Colonic mucosa (tissue), 4 donors: ENCODE data around the gene RNF214. TPM values are rescaled to one million over a fixed set of nuclear protein-coding genes. Genes with fewer than 3 reads are reported as not detected.

Experiments
- DNase-seq: peaks from one replicate; pipeline ENCODE4 v3.0.0-alpha.2; 2020
- H3K27ac ChIP-seq: fragments of 200-600 bp; one replicate; pipeline ENCODE4 v1.8.0; 2021
- H3K27me3 ChIP-seq: fragments of 200-600 bp; one replicate; pipeline ENCODE4 v1.8.0; 2021
- H3K36me3 ChIP-seq: fragments of 200-600 bp; one replicate; pipeline ENCODE4 v1.8.0; 2021
- H3K4me1 ChIP-seq: fragments of 200-600 bp; one replicate; pipeline ENCODE4 v1.8.0; 2021; ENCODE audit warnings: mild to moderate bottlenecking
- H3K4me3 ChIP-seq: fragments of 200-600 bp; one replicate; pipeline ENCODE4 v1.8.0; 2021
- H3K9ac ChIP-seq, 2 donors: one replicate each; pipeline ENCODE4 v1.7.0; 2013; ENCODE audit warnings: control low read depth in 2 of 2, low read depth in 2 of 2, low read length in 2 of 2
- H3K9me3 ChIP-seq: fragments of 200-600 bp; one replicate; pipeline ENCODE4 v1.8.0; 2021
- CTCF ChIP-seq: fragments of 200-600 bp; IDR thresholded peaks from one replicate; pipeline ENCODE4 v1.8.0; 2022; ENCODE audit warnings: antibody characterized with exemption, mild to moderate bottlenecking
- intact Hi-C: fragments of 100-400 bp; cut with DNase I; formaldehyde crosslinking; loops from one replicate; pipeline ENCODE4 v1.14.1; 2022
- total RNA-seq, 2 donors: library from RNA; stranded (reverse); fragmentation: NEBNext Ultra II Directional in 1 of 2; extraction: Animal tissue kit (Norgen Biotek cat#: 25700) in 1 of 2; gene quantifications; one replicate each; pipeline ENCODE4 v1.2.1, GENCODE V29; 2021
- donor health status: healthy.
- donor health status: DM: no; HTN: no; CAD: no.
- donor health status: DM: no; HTN: no; CAD: no.

Gene RNF214
- total RNA-seq, 2 donors from 2014 or later: 20.0 to 20.3 TPM

GRCh38 chr11:117273550-117274289 lies 41.2 kb downstream of the RNF214 start:
- no peak overlapping the region for H3K27ac ChIP-seq
- intact Hi-C loops: no loop called here
- H3K4me3 ChIP-seq: no peak overlapping the region
- H3K36me3 ChIP-seq: no peaks in the 10 kb centered on the region
- no peaks in the 10 kb centered on the region for H3K27me3 ChIP-seq
- DNase-seq: no peak
- H3K9me3 ChIP-seq: no peaks in the 10 kb centered on the region
- H3K9ac ChIP-seq: no peak overlapping the region
- TF ChIP-seq CTCF: no peak
- no peaks in the 10 kb centered on the region for H3K4me1 ChIP-seq

DNA sequence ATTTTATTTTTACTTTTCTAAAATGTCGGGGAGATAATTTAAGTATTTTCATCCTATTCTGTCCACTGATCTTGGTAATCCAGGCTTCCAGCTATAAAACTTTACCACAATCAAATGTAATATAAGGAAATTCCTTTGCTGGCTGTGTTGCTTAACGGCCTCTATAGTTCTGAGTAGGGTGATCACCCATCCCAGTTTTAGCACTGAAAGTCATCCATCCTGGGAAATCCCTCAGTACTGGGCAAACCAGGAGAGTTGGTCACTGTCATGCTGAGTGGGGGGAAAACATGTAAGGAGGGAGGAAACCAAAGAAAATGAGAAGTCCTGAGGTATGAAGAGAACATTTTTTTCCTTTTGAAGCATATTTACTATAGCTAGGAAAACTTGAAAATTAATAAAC lies 45.9 kb downstream of the RNF214 start:
- H3K27ac ChIP-seq: no peak overlapping the region
- H3K4me1 ChIP-seq: no peaks in the 10 kb centered on the region
- intact Hi-C loops: no loop called here
- no peak overlapping the region for H3K4me3 ChIP-seq
- H3K9me3 ChIP-seq: no peaks in the 10 kb centered on the region
- TF ChIP-seq CTCF: no peak
- H3K36me3 ChIP-seq: no peaks in the 10 kb centered on the region
- no peak for DNase-seq
- no peaks in the 10 kb centered on the region for H3K27me3 ChIP-seq
- H3K9ac ChIP-seq: no peak overlapping the region

DNA sequence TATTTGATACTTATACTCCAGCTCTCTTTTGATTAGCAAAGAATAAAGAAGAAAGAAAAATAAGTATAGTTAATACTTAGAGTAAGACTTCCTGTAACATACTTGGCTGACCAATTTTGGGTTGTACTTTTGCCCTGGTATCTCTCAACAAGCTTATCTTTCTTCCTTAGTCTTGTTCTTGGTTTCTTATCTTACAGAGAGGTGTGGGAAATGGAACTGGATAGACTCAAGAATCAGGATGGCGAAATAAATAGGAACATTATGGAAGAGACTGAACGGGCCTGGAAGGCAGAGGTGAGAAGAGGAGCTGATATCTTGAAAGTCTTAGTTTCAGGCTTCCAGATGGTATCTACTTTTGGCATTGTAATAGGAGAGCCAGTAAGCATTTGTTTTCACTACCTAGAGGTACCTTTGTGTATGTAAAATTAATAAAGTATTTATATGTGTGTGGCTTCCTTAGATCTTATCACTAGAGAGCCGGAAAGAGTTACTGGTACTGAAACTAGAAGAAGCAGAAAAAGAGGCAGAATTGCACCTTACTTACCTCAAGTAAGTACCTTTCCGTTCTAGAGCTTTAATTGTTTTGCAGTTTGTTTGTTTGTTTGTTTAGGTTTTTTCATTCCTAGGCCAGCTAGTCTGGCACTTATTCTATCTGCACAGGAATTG lies 47.4 kb downstream of the RNF214 start:
- Histone ChIP-seq H3K4me3 (no peak overlapping the region), H3K9me3 (no peaks in the 10 kb centered on the region), H3K4me1 (no peaks in the 10 kb centered on the region), H3K9ac (no peak overlapping the region), H3K27ac (no peak overlapping the region), H3K36me3 (no peaks in the 10 kb centered on the region), H3K27me3 (no peaks in the 10 kb centered on the region)
- intact Hi-C loops: no loop called here
- no peak for DNase-seq
- no peak for TF ChIP-seq CTCF

- no peak for TF ChIP-seq CTCF
- Histone ChIP-seq H3K36me3 (no peaks in the 10 kb centered on the region), H3K4me3 (no peak overlapping the region), H3K9ac (no peak overlapping the region), H3K4me1 (no peaks in the 10 kb centered on the region), H3K27ac (no peak overlapping the region), H3K27me3 (no peaks in the 10 kb centered on the region), H3K9me3 (no peaks in the 10 kb centered on the region)
- DNase-seq: no peak
- intact Hi-C loops: no loop called here
Observed at GRCh38 chr11:117281159-117281558, 48.7 kb downstream of the RNF214 start.

- Histone ChIP-seq H3K27ac (no peak overlapping the region), H3K4me1 (no peaks in the 10 kb centered on the region), H3K27me3 (no peaks in the 10 kb centered on the region), H3K4me3 (no peak overlapping the region), H3K36me3 (no peaks in the 10 kb centered on the region), H3K9me3 (no peaks in the 10 kb centered on the region), H3K9ac (no peak overlapping the region)
- DNase-seq: no peak
- TF ChIP-seq CTCF: no peak
- intact Hi-C loops: no loop called here
Observed at GRCh38 chr11:117281869-117282268, 49.4 kb downstream of the RNF214 start.
